HEK293 (cell line): Measurements from ENCODE around the gene CROT.

Source experiments
- CTCF ChIA-PET: fragments of 350-600 bp; formaldehyde crosslinking; extraction: SDS; loops from one replicate; lab custom pipeline; 2021; ENCODE audit warnings: antibody characterized with exemption; lab: Yijun Ruan, JAX
- POLR2A ChIA-PET: fragments of 300-600 bp; formaldehyde crosslinking; extraction: SDS; loops from one replicate; lab custom pipeline; 2020; ENCODE audit warnings: antibody characterized with exemption, inconsistent platforms; lab: Yijun Ruan, JAX
- H3K27ac ChIP-seq: fragments of 200-500 bp; sonication (Bioruptor generic); 2 replicates; pipeline ENCODE4 v1.5.1; 2014; ENCODE audit warnings: low read depth, low read length, control low read depth, inconsistent platforms; ENCODE audit errors: extremely low read depth
- H3K36me3 ChIP-seq, 2 experiments: fragments of 200-500 bp in 1 of 2; sonication (Bioruptor generic) in 1 of 2; 1 replicate in 1 of 2; 2 replicates in 1 of 2; pipeline ENCODE4 v1.5.1; 2014 to 2017; ENCODE audit warnings: inconsistent platforms in 2 of 2, low read length in 2 of 2; ENCODE audit not compliant: control insufficient read depth in 2 of 2, insufficient read depth in 1 of 2
- H3K4me1 ChIP-seq: fragments of 200-500 bp; sonication (Bioruptor generic); 2 replicates; pipeline ENCODE4 v1.5.1; 2014; ENCODE audit warnings: mild to moderate bottlenecking, low read length, inconsistent platforms; ENCODE audit not compliant: control insufficient read depth, insufficient read depth
- H3K4me3 ChIP-seq: 2 replicates; pipeline ENCODE4 v1.5.1; 2011; ENCODE audit warnings: low read depth, mild to moderate bottlenecking, control low read depth, low read length, moderate library complexity
- H3K9me3 ChIP-seq: fragments of 200-500 bp; sonication (Bioruptor generic); 2 replicates; pipeline ENCODE4 v1.5.1; 2014; ENCODE audit warnings: low read depth, low read length, inconsistent platforms; ENCODE audit not compliant: control insufficient read depth, insufficient read depth
- OVOL3 ChIP-seq: fragments of 450-650 bp; formaldehyde crosslinking; IDR thresholded peaks from 2 replicates; pipeline ENCODE4 v1.5.1; 2016; ENCODE audit warnings: missing biosample characterization, missing genetic modification characterization
- REST ChIP-seq: fragments of 450-650 bp; formaldehyde crosslinking; IDR thresholded peaks from 2 replicates; pipeline ENCODE4 v1.5.1; 2016; ENCODE audit warnings: missing biosample characterization, missing genetic modification characterization
- SCRT2 ChIP-seq: fragments of 450-650 bp; formaldehyde crosslinking; IDR thresholded peaks from 2 replicates; pipeline ENCODE4 v1.5.1; 2016; ENCODE audit warnings: missing biosample characterization, missing genetic modification characterization
- TSHZ1 ChIP-seq: fragments of 450-650 bp; formaldehyde crosslinking; IDR thresholded peaks from 2 replicates; pipeline ENCODE4 v1.5.1; 2016; ENCODE audit warnings: missing biosample characterization, missing genetic modification characterization, borderline replicate concordance
- ZEB2 ChIP-seq: fragments of 450-650 bp; formaldehyde crosslinking; IDR thresholded peaks from 2 replicates; pipeline ENCODE4 v1.5.1; 2016; ENCODE audit warnings: missing biosample characterization, missing genetic modification characterization
- ZNF10 ChIP-seq: fragments of 450-650 bp; formaldehyde crosslinking; IDR thresholded peaks from 2 replicates; pipeline ENCODE4 v1.5.1; 2017; ENCODE audit warnings: missing biosample characterization, missing genetic modification characterization
- ZNF148 ChIP-seq: fragments of 450-650 bp; formaldehyde crosslinking; IDR thresholded peaks from 2 replicates; pipeline ENCODE4 v1.5.0; 2017; ENCODE audit warnings: missing biosample characterization, missing genetic modification characterization, borderline replicate concordance
- ZNF24 ChIP-seq: fragments of 450-650 bp; formaldehyde crosslinking; IDR thresholded peaks from 2 replicates; pipeline ENCODE4 v1.5.1; 2016; ENCODE audit warnings: missing biosample characterization, missing genetic modification characterization
- ZNF266 ChIP-seq: fragments of 450-650 bp; formaldehyde crosslinking; IDR thresholded peaks from 2 replicates; pipeline ENCODE4 v1.5.1; 2016; ENCODE audit warnings: missing biosample characterization, missing genetic modification characterization, low read depth
- ZNF274 ChIP-seq, 2 experiments: fragments of 200-500 bp in 1 of 2; fragments of 450-650 bp in 1 of 2; sonication (Bioruptor generic) in 1 of 2; formaldehyde crosslinking in 1 of 2; IDR thresholded peaks; 2 replicates each; pipeline versions ENCODE4 v1.5.1 to v1.6.1; 2014 to 2016; ENCODE audit warnings: borderline replicate concordance in 1 of 2, inconsistent platforms in 1 of 2, low read length in 1 of 2, missing biosample characterization in 1 of 2, missing genetic modification characterization in 1 of 2
- ZNF423 ChIP-seq: fragments of 450-650 bp; formaldehyde crosslinking; IDR thresholded peaks from 2 replicates; pipeline ENCODE4 v1.5.1; 2016; ENCODE audit warnings: missing biosample characterization, missing genetic modification characterization
- ZNF596 ChIP-seq: fragments of 450-650 bp; IDR thresholded peaks from 2 replicates; pipeline ENCODE4 v1.5.0; 2018; ENCODE audit warnings: missing biosample characterization, mild to moderate bottlenecking, missing genetic modification characterization, moderate library complexity
- ZNF776 ChIP-seq: fragments of 450-650 bp; formaldehyde crosslinking; IDR thresholded peaks from 2 replicates; pipeline ENCODE4 v1.5.0; 2017; ENCODE audit warnings: missing biosample characterization, missing genetic modification characterization, borderline replicate concordance
- TF ChIP-seq, protein P1 (sequence below): fragments of 450-650 bp; formaldehyde crosslinking; IDR thresholded peaks from 2 replicates; pipeline ENCODE4 v1.5.1; 2016; ENCODE audit warnings: missing biosample characterization, missing genetic modification characterization

The CROT gene

DNA sequence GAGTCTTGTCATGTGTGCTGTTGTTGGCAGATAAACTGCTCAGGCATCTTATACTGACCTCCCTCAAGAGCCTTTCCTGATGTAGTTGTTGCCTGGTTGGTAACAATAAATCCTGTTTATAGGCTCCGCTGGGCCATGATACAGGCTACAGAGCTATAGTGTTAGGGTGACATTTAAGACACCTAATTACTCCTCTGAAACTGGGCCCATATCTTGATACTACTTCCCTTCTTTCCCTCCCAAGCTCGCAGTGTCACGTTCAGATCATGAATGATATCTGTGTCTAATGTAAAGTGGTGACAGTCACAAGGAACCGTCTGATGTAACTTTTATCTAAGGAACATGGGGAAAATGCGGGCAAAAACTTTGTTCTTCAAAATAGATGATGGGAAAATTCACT lies 35.4 kb downstream of the CROT start (continued):
- TF ChIP-seq TSHZ1 (tag by site-specific recombination) = no peak

DNA sequence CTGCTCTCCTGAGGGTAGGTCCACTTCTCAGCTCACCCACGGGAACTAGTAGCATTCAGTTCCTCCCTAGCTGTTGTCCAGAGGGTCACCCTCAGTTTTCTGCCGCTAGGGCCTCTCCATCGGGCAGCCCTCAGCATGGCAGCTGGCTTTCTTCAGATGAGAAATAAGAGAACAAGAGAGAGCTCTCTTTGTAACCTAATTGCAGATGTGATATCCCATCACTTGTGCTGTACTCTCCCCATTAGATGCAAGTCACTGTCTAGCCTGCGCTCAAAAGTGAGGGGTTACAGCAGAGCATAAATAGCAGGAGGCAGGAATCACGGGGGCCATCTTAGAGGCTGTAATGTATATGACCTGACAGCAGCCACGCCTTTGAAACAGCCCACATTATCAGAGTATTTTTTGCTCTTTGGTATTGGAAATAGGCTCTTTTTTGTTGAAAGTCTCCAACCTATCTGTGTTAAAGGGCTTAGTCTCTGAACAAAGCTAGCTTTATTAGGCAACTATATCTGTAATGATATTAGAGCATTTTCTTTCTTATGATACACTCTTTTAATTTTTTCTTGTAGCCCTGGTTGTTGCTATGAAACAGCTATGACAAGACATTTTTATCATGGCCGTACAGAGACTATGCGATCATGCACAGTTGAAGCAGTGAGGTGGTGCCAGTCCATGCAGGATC lies 45.7 kb downstream of the CROT start:
- no peaks in the 10 kb centered on the region for H3K9me3 ChIP-seq
- no peak overlapping the region for H3K4me3 ChIP-seq
- no peak overlapping the region for H3K27ac ChIP-seq
- no peaks in the 10 kb centered on the region for H3K4me1 ChIP-seq
- TF ChIP-seq ZNF776 (tag by site-specific recombination) (no peak), ZNF423 (no peak), ZNF266 (tag by site-specific recombination) (no peak), REST (tag by site-specific recombination) (no peak), ZNF596 (tag by site-specific recombination) (no peak), ZNF274 (IDR thresholded peaks at IDR 0.05; ENCODE audit: low read length) (no peak), ZNF274 (tag by site-specific recombination; IDR thresholded peaks at IDR 0.05; ENCODE audit: borderline replicate concordance) (no peak), OVOL3 (no peak), ZNF24 (tag by site-specific recombination) (no peak), ZNF148 (tag by site-specific recombination) (no peak), SCRT2 (tag by site-specific recombination) (no peak), ZEB2 (tag by site-specific recombination) (no peak), ZNF10 (tag by site-specific recombination) (no peak)
- TF ChIP-seq, protein P1, sequence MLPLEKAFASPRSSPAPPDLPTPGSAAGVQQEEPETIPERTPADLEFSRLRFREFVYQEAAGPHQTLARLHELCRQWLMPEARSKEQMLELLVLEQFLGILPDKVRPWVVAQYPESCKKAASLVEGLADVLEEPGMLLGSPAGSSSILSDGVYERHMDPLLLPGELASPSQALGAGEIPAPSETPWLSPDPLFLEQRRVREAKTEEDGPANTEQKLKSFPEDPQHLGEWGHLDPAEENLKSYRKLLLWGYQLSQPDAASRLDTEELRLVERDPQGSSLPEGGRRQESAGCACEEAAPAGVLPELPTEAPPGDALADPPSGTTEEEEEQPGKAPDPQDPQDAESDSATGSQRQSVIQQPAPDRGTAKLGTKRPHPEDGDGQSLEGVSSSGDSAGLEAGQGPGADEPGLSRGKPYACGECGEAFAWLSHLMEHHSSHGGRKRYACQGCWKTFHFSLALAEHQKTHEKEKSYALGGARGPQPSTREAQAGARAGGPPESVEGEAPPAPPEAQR = no peak
- POLR2A ChIA-PET = no interaction called here
- H3K36me3 ChIP-seq = peaks cover 0 to 27% of the 10 kb centered on the region in 2 experiments; a peak in 2 of 3 replicates
- CTCF ChIA-PET = interaction anchor here (0.6 kb wide), 1 partner anchor 9 kb away, joined by 3 read pairs; no protein-coding TSS in a partner anchor
